ENCODE results near the gene ATCAY.
"Not testable (repeated sequence)": the region's sequence is repeated elsewhere in the genome, so short reads cannot be mapped to it uniquely, and the experiment has no call there.

Gene ATCAY

GRCh38 chr19:3950871-3951861, 70.7 kb downstream of the ATCAY start:
- peak; percentile 36 for DNase-seq

GRCh38 chr19:3952755-3953276, 72.3 kb downstream of the ATCAY start:
- DNase-seq: not testable (repeated sequence)

- no peak for DNase-seq
These were observed 73.6 kb downstream of the ATCAY start for GRCh38 chr19:3954107-3954506.

- not testable (repeated sequence) for DNase-seq
These were observed 74.8 kb downstream of the ATCAY start for GRCh38 chr19:3955276-3955675.

- DNase-seq: no peak
These were observed 75.2 kb downstream of the ATCAY start for GRCh38 chr19:3955688-3956087.

- DNase-seq: no peak
These were observed 78.6 kb downstream of the ATCAY start for GRCh38 chr19:3958836-3959765.

- DNase-seq: no peak
These were observed 79.3 kb downstream of the ATCAY start for GRCh38 chr19:3959766-3960131.

GRCh38 chr19:3961007-3961406, 80.5 kb downstream of the ATCAY start:
- no peak for DNase-seq

- no peak for DNase-seq
These were observed 83.2 kb downstream of the ATCAY start for GRCh38 chr19:3963458-3964255.

GRCh38 chr19:3964256-3965194, 84.0 kb downstream of the ATCAY start:
- DNase-seq: no peak

- no peak for DNase-seq
These were observed 85.8 kb downstream of the ATCAY start for GRCh38 chr19:3966051-3967017.

- not testable (repeated sequence) for DNase-seq
These were observed 87.5 kb downstream of the ATCAY start for GRCh38 chr19:3967983-3968382.

- DNase-seq: no peak
These were observed 88.3 kb downstream of the ATCAY start for GRCh38 chr19:3968556-3969434.

GRCh38 chr19:3969435-3970312, 89.2 kb downstream of the ATCAY start:
- no peak for DNase-seq

GRCh38 chr19:3970313-3970807, 89.9 kb downstream of the ATCAY start:
- no peak for DNase-seq

GRCh38 chr19:3970808-3971598, 90.5 kb downstream of the ATCAY start, which contains the start of gene DAPK3:
Gene DAPK3 (minus strand): TSS chr19:3971099. CDS start chr19:3969735, 1,364 bp downstream.
- DNase-seq: peak; percentile 97

GRCh38 chr19:3975144-3975543, 94.7 kb downstream of the ATCAY start:
- DNase-seq: no peak
